Hepatic stellate cell (primary cell): ENCODE data around the gene SETD3.

ENCODE experiments used
- DNase-seq: peaks from one replicate; pipeline ENCODE4 v3.0.0; 2011; ENCODE audit warnings: low spot score

The SETD3 gene

GRCh38 chr14:99479906-99480869 is at the start of gene SETD3:
Gene SETD3, minus strand, starts transcription at chr14:99480859. Its CDS starts 15,054 bp downstream, at chr14:99465805.
- DNase-seq: peak; percentile 62

- DNase-seq: no peak
Measured at GRCh38 chr14:99529899-99530298, 49.2 kb upstream of the SETD3 start.

GRCh38 chr14:99527427-99528076 is 46.9 kb upstream of the SETD3 start:
- no peak for DNase-seq

GRCh38 chr14:99527026-99527425 is 46.4 kb upstream of the SETD3 start:
- DNase-seq: no peak

- no peak for DNase-seq
Measured at GRCh38 chr14:99525699-99526080, 45.0 kb upstream of the SETD3 start.

- peak; percentile 72 for DNase-seq
Measured at GRCh38 chr14:99524804-99525698, 44.4 kb upstream of the SETD3 start.

GRCh38 chr14:99524091-99524661 is 43.5 kb upstream of the SETD3 start:
- DNase-seq: no peak

- no peak for DNase-seq
Measured at GRCh38 chr14:99523704-99524055, 43.0 kb upstream of the SETD3 start.

- no peak for DNase-seq
Measured at GRCh38 chr14:99522934-99523703, 42.5 kb upstream of the SETD3 start.

- peak; percentile 85 for DNase-seq
Measured at GRCh38 chr14:99522457-99522891, 41.8 kb upstream of the SETD3 start.

GRCh38 chr14:99522025-99522401 is 41.4 kb upstream of the SETD3 start:
- DNase-seq: no peak

GRCh38 chr14:99521176-99522024 is 40.7 kb upstream of the SETD3 start:
- no peak for DNase-seq

- DNase-seq: no peak
Measured at GRCh38 chr14:99520571-99521081, 40.0 kb upstream of the SETD3 start.

GRCh38 chr14:99519931-99520421 is 39.3 kb upstream of the SETD3 start:
- no peak for DNase-seq

- no peak for DNase-seq
Measured at GRCh38 chr14:99519347-99519881, 38.8 kb upstream of the SETD3 start.

- DNase-seq: peak; percentile 83
Measured at GRCh38 chr14:99518441-99519346, 38.0 kb upstream of the SETD3 start.

GRCh38 chr14:99517643-99518381 is 37.2 kb upstream of the SETD3 start:
- DNase-seq: no peak
